GM19193 (cell line): ENCODE measurements around the gene IGF1R.

Experiments
- POLR2A ChIP-seq: IDR thresholded peaks from 4 replicates; pipeline ENCODE4 v1.6.1; 2011; ENCODE audit not compliant: insufficient read depth, insufficient read length; ENCODE audit errors: extremely low read depth

IGF1R gene

DNA sequence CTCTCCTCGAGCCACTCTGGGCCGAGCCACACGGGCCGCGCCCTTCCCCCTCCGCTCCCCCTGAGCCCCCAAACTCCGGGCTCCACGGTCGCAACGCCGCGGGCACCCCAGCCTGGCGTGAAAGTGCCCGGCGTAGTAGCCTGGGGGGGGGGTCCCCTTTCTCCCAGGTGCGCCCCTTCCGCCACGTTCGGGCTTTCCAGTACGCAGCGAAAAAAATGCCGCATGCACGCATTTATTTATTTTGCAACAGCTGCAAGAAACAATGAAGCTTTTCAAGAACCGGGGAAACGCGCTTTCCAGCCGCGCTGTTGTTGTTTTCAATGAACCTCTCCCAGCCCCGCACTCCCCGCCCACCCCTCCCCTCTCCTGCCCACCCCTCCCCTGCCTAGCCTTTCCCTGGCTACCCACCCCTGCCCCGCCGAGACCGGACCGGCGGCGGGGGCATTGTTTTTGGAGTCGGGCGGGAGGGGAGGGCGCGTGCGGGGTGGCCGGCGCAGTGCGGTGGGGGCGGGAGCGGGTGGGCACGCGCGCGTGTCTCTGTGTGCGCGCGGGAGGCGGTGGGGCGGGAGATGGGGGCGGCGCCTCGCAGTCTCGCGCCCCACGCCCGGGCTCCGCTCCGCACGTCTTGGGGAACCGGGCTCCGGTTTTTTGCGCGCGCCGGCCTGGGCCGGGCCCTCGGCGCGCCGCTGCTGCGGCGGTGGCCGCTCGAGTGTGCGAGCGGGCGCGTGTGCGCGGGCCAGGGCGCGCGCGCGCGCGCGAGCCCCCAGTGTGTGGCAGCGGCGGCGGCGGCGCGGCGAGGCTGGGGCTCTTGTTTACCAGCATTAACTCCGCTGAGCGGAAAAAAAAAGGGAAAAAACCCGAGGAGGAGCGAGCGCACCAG is at the start of gene IGF1R:
TSS of gene IGF1R (plus strand) at position 766 of the 880 bp plus-strand sequence. CDS start 1,043 bp downstream, outside the sequence.
- TF ChIP-seq POLR2A: no peak

DNA sequence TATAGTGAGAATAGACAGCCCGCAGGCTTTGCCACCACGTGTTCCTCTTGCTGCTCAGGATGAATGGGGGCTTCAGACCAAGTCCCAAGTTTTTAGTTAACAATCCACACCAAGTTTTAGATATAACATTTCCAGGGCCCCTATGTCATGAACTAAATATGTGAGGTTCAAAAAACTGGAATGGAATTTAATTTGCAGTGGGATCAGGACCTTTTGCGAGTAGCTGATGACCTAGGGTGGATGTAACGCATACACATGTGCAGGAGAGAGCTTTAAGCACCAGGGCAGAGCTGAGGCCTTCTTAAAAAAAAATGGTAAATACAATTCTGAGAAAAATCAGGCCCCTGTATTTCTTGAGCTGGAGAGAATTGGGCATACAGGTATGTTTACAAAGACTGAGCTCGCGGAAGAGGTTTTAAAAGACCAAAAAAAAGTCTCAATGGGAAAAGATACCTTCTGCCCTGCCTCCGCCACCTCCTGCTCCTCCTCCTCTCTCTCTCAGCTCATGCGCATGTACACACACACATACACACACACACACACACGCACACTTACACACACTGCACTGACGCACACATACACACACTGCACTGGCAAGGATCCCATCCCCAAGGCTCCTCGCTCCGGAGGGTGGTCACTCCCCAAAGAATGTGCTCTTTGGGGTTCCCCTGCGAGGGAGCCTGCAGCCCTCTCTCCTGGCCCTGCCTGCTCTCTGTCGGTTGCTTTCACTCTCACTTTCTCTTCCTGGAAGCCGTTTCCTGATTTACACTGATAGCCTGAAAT is 48.2 kb upstream of the IGF1R start:
- TF ChIP-seq POLR2A: peak; percentile 40

DNA sequence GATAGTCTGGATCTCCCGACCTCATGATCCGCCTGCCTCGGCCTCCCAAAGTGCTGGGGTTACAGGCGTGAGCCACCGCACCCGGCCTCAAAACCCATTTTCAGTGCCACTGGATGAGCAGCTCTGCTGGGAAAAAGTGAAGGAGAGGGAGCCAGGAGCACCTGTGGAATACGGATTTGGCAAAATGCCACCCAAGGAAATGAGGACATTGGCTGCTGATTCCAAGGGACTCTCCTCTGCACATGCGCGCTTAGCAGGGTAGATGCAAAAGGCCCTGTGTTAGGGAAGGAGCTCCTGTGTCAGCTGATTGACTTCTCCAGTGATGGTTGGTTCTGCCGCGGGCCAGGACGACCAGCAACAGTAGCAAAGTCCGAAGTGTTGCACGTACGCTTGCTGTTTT is 43.4 kb upstream of the IGF1R start:
- no peak for TF ChIP-seq POLR2A

GRCh38 chr15:98609144-98609852 is 39.0 kb upstream of the IGF1R start:
- no peak for TF ChIP-seq POLR2A

- TF ChIP-seq POLR2A: no peak
These were observed 37.3 kb upstream of the IGF1R start for GRCh38 chr15:98610991-98611390.

GRCh38 chr15:98611808-98612207 is 36.5 kb upstream of the IGF1R start:
- no peak for TF ChIP-seq POLR2A

DNA sequence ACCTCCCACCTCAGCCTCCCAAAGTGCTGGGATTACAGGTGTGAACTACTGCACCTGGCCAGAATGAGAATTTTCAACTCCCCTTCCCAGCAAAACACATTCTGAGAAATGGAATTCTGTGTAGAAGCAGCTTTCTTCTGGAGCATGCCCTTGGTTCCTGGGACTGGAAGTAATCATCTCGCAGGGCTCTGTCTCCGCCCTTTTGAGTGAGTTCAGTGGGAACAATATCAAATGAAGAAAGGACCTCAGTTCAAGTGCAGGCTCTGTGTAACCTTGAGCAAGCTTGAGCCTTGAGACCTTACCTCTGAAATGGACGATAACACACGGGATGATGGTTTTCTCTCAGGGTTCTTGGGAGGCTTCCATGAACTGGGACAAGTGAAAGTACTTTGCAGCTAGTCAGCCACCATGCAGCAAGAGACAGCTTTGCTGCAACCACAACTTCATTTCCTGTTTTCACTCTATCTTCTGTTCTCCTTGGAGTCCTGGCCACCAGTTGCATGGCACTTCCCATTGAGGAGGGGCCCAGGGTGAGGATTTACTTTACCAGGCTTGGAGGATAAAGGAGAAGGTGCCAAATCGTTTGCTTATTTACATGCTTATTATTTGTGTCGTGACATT is 35.7 kb upstream of the IGF1R start:
- TF ChIP-seq POLR2A: no peak

DNA sequence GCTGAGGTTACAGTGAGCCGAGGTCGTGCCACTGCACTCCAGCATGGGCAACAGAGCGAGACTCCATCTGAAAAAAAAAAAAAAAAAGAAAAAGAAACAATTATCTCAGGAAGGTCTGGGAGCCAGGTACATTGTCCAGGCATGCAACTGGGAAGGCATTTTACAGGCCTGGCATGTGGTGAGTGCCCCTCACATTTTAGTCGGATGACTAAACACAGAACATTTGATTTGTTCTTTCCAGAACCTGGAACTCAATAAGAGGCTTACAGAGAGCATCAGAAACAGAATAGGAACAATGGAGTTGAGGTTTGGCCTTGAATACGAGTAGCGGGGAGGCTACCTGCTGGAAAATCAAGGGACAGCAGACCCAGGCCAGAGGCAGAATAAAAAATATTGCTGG is 33.7 kb upstream of the IGF1R start:
- no peak for TF ChIP-seq POLR2A

- no peak for TF ChIP-seq POLR2A
These were observed 31.9 kb upstream of the IGF1R start for GRCh38 chr15:98616397-98616796.

GRCh38 chr15:98617328-98617980 is 30.9 kb upstream of the IGF1R start:
- TF ChIP-seq POLR2A: no peak

DNA sequence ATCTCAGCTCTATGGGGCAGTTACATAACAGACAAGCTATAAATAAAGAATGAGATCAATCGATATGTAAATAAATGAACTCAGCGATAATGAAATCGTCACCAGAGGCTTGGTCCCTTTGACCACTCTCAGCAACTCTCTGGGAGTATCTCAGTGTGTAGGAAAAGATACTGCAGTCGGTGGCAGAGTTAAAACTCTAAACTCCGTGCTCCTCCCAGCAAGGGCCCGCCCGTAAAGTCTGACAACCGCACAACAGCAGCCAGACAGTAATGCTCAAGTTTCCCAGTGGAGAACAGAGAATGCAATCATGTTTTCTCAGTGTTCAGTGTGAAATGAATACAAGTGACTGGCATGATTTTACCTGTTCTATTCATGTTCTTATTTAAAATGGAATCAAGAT is 28.3 kb upstream of the IGF1R start:
- TF ChIP-seq POLR2A: no peak

- no peak for TF ChIP-seq POLR2A
These were observed 27.3 kb upstream of the IGF1R start for GRCh38 chr15:98621021-98621420.

DNA sequence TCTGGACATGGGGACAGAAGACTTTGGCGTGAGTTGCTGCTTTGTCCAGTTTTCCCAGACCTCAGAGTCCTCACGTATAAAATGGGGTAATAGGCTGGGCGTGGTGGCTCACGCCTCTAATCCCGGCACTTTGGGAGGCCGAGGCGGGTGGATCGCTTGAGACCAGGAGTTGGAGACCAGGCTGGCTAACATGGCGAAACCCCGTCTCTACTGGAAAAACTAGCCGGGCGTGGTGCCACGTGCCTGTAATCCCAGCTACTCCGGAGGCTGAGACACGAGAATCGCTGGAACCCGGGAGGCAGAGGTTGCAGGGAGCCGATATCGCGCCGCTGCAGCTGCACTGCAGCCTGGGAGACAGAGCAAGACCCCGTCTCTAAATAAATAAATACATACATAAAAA is 22.7 kb upstream of the IGF1R start:
- TF ChIP-seq POLR2A: no peak

GRCh38 chr15:98626153-98626552 is 22.2 kb upstream of the IGF1R start:
- no peak for TF ChIP-seq POLR2A
